T1000 (cell line): Measurements from ENCODE around the gene RPL32.
A peak's percentile ranks its signal among the peaks of the same experiment; 100 is the strongest.
"Not testable (repeated sequence)": the region's sequence is repeated elsewhere in the genome, so short reads cannot be mapped to it uniquely, and the experiment has no call there.

ENCODE experiments used
- DNase-seq: peaks from one replicate; lab custom pipeline; 2025; ENCODE audit warnings: mixed read lengths; lab: John Stamatoyannopoulos, UW

RPL32 gene

GRCh38 chr3:12841149-12841969 is at the start of gene RPL32:
Gene RPL32 (minus strand): TSS chr3:12841565. CDS start chr3:12840237, 1,328 bp downstream.
- peak; percentile 73 for DNase-seq

GRCh38 chr3:12890610-12891390 is 49.4 kb upstream of the RPL32 start:
- no peak for DNase-seq

- DNase-seq: no peak
Measured at GRCh38 chr3:12886736-12887135, 45.4 kb upstream of the RPL32 start.

GRCh38 chr3:12886106-12886679 is 44.8 kb upstream of the RPL32 start:
- DNase-seq: no peak

- DNase-seq: no peak
Measured at GRCh38 chr3:12885583-12885930, 44.2 kb upstream of the RPL32 start.

GRCh38 chr3:12884790-12885582 is 43.6 kb upstream of the RPL32 start:
- DNase-seq: no peak

- peak; percentile 15 for DNase-seq
Measured at GRCh38 chr3:12884186-12884680, 42.9 kb upstream of the RPL32 start.

- no peak for DNase-seq
Measured at GRCh38 chr3:12882336-12883310, 41.3 kb upstream of the RPL32 start.

- DNase-seq: not testable (repeated sequence)
Measured at GRCh38 chr3:12881858-12882257, 40.5 kb upstream of the RPL32 start.

GRCh38 chr3:12879191-12879815 is 37.9 kb upstream of the RPL32 start:
- DNase-seq: no peak

- not testable (repeated sequence) for DNase-seq
Measured at GRCh38 chr3:12878758-12879157, 37.4 kb upstream of the RPL32 start.

GRCh38 chr3:12878141-12878574 is 36.8 kb upstream of the RPL32 start:
- no peak for DNase-seq

- DNase-seq: no peak
Measured at GRCh38 chr3:12877040-12877439, 35.7 kb upstream of the RPL32 start.

- DNase-seq: no peak
Measured at GRCh38 chr3:12875857-12876836, 34.8 kb upstream of the RPL32 start.

- DNase-seq: no peak
Measured at GRCh38 chr3:12871404-12871983, 30.1 kb upstream of the RPL32 start.

GRCh38 chr3:12870942-12871341 is 29.6 kb upstream of the RPL32 start:
- DNase-seq: no peak

- peak; percentile 15 for DNase-seq
Measured at GRCh38 chr3:12869035-12869621, 27.8 kb upstream of the RPL32 start.
